ENCODE measurements around the gene ATP23. TPM values are rescaled to one million over a fixed set of nuclear protein-coding genes. Genes with fewer than 3 reads are reported as not detected.

The ATP23 gene
- total and polyA plus RNA-seq, 10 of the 15 experiments (the other 5 are each of a cell fraction or from before 2014, with no cell fraction given) = 1.6 to 28.1 (median 15.1) TPM

DNA sequence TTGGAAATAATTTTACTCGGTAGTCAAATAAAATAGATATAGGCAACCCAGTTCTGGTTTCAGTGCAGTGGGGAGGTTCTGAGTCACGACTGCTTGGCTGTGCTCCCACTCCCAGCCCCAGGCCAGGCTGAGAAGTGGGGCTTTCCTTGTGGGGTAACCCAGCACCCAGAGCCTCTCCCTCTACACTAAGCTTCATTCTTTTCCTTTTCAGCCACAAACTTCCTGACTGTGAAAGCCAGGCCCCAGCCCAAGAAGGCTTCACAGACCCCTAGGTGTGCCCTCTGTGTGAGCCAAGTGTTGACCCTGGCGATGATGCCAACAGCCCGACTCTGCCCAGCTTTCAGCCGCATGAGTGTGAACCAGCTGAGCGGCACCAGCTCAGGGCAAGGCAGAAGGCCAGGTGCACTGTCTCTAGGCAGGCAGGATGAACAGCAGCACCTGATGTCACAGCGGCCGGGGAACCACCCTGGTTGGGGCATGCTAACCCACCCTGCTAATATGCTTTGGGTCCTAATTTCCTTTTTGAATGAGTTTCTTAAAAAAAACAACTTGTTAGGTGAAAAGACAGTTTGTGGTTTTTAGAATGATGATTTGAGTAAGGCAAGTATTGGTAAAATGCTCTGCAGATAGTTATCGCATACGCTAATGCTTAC lies 42.2 kb upstream of the ATP23 start (continued):
- TF ChIP-seq, protein P1, sequence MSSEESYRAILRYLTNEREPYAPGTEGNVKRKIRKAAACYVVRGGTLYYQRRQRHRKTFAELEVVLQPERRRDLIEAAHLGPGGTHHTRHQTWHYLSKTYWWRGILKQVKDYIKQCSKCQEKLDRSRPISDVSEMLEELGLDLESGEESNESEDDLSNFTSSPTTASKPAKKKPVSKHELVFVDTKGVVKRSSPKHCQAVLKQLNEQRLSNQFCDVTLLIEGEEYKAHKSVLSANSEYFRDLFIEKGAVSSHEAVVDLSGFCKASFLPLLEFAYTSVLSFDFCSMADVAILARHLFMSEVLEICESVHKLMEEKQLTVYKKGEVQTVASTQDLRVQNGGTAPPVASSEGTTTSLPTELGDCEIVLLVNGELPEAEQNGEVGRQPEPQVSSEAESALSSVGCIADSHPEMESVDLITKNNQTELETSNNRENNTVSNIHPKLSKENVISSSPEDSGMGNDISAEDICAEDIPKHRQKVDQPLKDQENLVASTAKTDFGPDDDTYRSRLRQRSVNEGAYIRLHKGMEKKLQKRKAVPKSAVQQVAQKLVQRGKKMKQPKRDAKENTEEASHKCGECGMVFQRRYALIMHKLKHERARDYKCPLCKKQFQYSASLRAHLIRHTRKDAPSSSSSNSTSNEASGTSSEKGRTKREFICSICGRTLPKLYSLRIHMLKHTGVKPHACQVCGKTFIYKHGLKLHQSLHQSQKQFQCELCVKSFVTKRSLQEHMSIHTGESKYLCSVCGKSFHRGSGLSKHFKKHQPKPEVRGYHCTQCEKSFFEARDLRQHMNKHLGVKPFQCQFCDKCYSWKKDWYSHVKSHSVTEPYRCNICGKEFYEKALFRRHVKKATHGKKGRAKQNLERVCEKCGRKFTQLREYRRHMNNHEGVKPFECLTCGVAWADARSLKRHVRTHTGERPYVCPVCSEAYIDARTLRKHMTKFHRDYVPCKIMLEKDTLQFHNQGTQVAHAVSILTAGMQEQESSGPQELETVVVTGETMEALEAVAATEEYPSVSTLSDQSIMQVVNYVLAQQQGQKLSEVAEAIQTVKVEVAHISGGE (CRISPR knock-in tag; IDR thresholded peaks at IDR 0.05) = no peak
- no peak for TF ChIP-seq PAX8 (IDR thresholded peaks at IDR 0.05)
- TF ChIP-seq DPF2 (IDR thresholded peaks at IDR 0.05) = peak; percentile 96
- TF ChIP-seq, protein P2, sequence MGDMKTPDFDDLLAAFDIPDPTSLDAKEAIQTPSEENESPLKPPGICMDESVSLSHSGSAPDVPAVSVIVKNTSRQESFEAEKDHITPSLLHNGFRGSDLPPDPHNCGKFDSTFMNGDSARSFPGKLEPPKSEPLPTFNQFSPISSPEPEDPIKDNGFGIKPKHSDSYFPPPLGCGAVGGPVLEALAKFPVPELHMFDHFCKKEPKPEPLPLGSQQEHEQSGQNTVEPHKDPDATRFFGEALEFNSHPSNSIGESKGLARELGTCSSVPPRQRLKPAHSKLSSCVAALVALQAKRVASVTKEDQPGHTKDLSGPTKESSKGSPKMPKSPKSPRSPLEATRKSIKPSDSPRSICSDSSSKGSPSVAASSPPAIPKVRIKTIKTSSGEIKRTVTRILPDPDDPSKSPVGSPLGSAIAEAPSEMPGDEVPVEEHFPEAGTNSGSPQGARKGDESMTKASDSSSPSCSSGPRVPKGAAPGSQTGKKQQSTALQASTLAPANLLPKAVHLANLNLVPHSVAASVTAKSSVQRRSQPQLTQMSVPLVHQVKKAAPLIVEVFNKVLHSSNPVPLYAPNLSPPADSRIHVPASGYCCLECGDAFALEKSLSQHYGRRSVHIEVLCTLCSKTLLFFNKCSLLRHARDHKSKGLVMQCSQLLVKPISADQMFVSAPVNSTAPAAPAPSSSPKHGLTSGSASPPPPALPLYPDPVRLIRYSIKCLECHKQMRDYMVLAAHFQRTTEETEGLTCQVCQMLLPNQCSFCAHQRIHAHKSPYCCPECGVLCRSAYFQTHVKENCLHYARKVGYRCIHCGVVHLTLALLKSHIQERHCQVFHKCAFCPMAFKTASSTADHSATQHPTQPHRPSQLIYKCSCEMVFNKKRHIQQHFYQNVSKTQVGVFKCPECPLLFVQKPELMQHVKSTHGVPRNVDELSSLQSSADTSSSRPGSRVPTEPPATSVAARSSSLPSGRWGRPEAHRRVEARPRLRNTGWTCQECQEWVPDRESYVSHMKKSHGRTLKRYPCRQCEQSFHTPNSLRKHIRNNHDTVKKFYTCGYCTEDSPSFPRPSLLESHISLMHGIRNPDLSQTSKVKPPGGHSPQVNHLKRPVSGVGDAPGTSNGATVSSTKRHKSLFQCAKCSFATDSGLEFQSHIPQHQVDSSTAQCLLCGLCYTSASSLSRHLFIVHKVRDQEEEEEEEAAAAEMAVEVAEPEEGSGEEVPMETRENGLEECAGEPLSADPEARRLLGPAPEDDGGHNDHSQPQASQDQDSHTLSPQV (IDR thresholded peaks at IDR 0.05) = no peak
- TF ChIP-seq ZNF217 (IDR thresholded peaks at IDR 0.05) = no peak; the same call in none of the 2 replicates
- TF ChIP-seq, protein P3, sequence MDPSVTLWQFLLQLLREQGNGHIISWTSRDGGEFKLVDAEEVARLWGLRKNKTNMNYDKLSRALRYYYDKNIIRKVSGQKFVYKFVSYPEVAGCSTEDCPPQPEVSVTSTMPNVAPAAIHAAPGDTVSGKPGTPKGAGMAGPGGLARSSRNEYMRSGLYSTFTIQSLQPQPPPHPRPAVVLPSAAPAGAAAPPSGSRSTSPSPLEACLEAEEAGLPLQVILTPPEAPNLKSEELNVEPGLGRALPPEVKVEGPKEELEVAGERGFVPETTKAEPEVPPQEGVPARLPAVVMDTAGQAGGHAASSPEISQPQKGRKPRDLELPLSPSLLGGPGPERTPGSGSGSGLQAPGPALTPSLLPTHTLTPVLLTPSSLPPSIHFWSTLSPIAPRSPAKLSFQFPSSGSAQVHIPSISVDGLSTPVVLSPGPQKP (IDR thresholded peaks at IDR 0.05; ENCODE audit: low read depth, low read length) = no peak
- TF ChIP-seq YBX1 (IDR thresholded peaks at IDR 0.05) = no peak
- no peak for TF ChIP-seq RB1 (IDR thresholded peaks at IDR 0.05; ENCODE audit: borderline replicate concordance)
- no peak for TF ChIP-seq CHD2 (IDR thresholded peaks at IDR 0.05; ENCODE audit: borderline replicate concordance, low read depth, low read length)
- TF ChIP-seq TBL1XR1 (IDR thresholded peaks at IDR 0.05; ENCODE audit: low read depth, low read length) = peak; percentile 47; the same call in 1 of the 2 replicates
- peak; percentile 72 for TF ChIP-seq IRF4 (IDR thresholded peaks at IDR 0.05; ENCODE audit: low read depth, low read length)
- no peak for TF ChIP-seq ASH2L (IDR thresholded peaks at IDR 0.05; ENCODE audit: borderline replicate concordance, low read depth)
- no peak for TF ChIP-seq SUZ12 (IDR thresholded peaks at IDR 0.05; ENCODE audit: unreplicated experiment)
- no peak for TF ChIP-seq HDAC6 (IDR thresholded peaks at IDR 0.05; ENCODE audit: unreplicated experiment)
- TF ChIP-seq, protein P4, sequence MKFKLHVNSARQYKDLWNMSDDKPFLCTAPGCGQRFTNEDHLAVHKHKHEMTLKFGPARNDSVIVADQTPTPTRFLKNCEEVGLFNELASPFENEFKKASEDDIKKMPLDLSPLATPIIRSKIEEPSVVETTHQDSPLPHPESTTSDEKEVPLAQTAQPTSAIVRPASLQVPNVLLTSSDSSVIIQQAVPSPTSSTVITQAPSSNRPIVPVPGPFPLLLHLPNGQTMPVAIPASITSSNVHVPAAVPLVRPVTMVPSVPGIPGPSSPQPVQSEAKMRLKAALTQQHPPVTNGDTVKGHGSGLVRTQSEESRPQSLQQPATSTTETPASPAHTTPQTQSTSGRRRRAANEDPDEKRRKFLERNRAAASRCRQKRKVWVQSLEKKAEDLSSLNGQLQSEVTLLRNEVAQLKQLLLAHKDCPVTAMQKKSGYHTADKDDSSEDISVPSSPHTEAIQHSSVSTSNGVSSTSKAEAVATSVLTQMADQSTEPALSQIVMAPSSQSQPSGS (IDR thresholded peaks at IDR 0.05; ENCODE audit: low read length) = peak; percentile 90
- no peak for TF ChIP-seq NFYA (IDR thresholded peaks at IDR 0.05; ENCODE audit: borderline replicate concordance, low read depth, low read length)
- peak; percentile 97 for TF ChIP-seq IKZF1 (conservative IDR thresholded peaks at IDR 0.05)
- TF ChIP-seq, protein P5, sequence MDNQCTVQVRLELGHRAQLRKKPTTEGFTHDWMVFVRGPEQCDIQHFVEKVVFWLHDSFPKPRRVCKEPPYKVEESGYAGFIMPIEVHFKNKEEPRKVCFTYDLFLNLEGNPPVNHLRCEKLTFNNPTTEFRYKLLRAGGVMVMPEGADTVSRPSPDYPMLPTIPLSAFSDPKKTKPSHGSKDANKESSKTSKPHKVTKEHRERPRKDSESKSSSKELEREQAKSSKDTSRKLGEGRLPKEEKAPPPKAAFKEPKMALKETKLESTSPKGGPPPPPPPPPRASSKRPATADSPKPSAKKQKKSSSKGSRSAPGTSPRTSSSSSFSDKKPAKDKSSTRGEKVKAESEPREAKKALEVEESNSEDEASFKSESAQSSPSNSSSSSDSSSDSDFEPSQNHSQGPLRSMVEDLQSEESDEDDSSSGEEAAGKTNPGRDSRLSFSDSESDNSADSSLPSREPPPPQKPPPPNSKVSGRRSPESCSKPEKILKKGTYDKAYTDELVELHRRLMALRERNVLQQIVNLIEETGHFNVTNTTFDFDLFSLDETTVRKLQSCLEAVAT (IDR thresholded peaks at IDR 0.05) = peak; percentile 49; the same call in 1 of the 2 replicates
- TF ChIP-seq MYC (IDR thresholded peaks at IDR 0.05; ENCODE audit: insufficient read depth, insufficient read length, insufficient replicate concordance, low read length, severe bottlenecking) = no peak
